Neural progenitor cell (in vitro differentiated cells): Measurements from ENCODE around the gene CLDN34.

Experiments used
- EZH2 ChIP-seq: fragments of 200-600 bp; sonication (generic); IDR thresholded peaks from 2 replicates; pipeline ENCODE4 v1.6.1; 2017; ENCODE audit warnings: antibody characterized with exemption, mild to moderate bottlenecking, moderate library complexity
- TF ChIP-seq, protein P1 (sequence below): fragments of 200-600 bp; sonication (generic); IDR thresholded peaks from 2 replicates; pipeline ENCODE4 v1.5.1; 2017; ENCODE audit warnings: antibody characterized with exemption, mild to moderate bottlenecking

- TF ChIP-seq, protein P1, sequence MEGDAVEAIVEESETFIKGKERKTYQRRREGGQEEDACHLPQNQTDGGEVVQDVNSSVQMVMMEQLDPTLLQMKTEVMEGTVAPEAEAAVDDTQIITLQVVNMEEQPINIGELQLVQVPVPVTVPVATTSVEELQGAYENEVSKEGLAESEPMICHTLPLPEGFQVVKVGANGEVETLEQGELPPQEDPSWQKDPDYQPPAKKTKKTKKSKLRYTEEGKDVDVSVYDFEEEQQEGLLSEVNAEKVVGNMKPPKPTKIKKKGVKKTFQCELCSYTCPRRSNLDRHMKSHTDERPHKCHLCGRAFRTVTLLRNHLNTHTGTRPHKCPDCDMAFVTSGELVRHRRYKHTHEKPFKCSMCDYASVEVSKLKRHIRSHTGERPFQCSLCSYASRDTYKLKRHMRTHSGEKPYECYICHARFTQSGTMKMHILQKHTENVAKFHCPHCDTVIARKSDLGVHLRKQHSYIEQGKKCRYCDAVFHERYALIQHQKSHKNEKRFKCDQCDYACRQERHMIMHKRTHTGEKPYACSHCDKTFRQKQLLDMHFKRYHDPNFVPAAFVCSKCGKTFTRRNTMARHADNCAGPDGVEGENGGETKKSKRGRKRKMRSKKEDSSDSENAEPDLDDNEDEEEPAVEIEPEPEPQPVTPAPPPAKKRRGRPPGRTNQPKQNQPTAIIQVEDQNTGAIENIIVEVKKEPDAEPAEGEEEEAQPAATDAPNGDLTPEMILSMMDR, result no peak
- TF ChIP-seq EZH2, result no peak
Observed at GRCh38 chrX:9917861-9918260, 49.3 kb upstream of the CLDN34 start.
